ENCODE measurements around the gene MSRB2.

- TF ChIP-seq, protein P1, sequence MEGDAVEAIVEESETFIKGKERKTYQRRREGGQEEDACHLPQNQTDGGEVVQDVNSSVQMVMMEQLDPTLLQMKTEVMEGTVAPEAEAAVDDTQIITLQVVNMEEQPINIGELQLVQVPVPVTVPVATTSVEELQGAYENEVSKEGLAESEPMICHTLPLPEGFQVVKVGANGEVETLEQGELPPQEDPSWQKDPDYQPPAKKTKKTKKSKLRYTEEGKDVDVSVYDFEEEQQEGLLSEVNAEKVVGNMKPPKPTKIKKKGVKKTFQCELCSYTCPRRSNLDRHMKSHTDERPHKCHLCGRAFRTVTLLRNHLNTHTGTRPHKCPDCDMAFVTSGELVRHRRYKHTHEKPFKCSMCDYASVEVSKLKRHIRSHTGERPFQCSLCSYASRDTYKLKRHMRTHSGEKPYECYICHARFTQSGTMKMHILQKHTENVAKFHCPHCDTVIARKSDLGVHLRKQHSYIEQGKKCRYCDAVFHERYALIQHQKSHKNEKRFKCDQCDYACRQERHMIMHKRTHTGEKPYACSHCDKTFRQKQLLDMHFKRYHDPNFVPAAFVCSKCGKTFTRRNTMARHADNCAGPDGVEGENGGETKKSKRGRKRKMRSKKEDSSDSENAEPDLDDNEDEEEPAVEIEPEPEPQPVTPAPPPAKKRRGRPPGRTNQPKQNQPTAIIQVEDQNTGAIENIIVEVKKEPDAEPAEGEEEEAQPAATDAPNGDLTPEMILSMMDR (IDR thresholded peaks at IDR 0.05 in 4 of 5, conservative IDR thresholded peaks at IDR 0.05 in 1 of 5), result no peak
- no peak for TF ChIP-seq POLR2A (IDR thresholded peaks at IDR 0.05)
These were observed 61.9 kb downstream of the MSRB2 start for GRCh38 chr10:23157239-23157681.
